Natural killer cell treated with Interleukin-12 subunit alpha and Interleukin-12 subunit beta and Interleukin-15 and Interleukin-18, amount 100 ng/mL, for 72 hours (primary cell): Measurements from ENCODE around the gene MBP. TPM values are rescaled to one million over a fixed set of nuclear protein-coding genes. Genes with fewer than 3 reads are reported as not detected.
"Not testable (repeated sequence)": the region's sequence is repeated elsewhere in the genome, so short reads cannot be mapped to it uniquely, and the experiment has no call there.

Experiments
- ATAC-seq, 2 donors: fragments of 150-1000 bp; cut with Tn5 transposase in 1 of 2; sonication (Bioruptor Pico), chemical (Tn5 transposase) in 1 of 2; 2 replicates each; pipeline ENCODE4 v1.10.0; 2021
- DNase-seq: peaks from one replicate; pipeline ENCODE4 v3.0.0; 2022; ENCODE audit warnings: low spot score
- H3K27ac Mint-ChIP-seq, 2 donors: 1 replicate in 1 of 2; 2 replicates in 1 of 2; pipeline ENCODE4 v1.8.0; 2022; ENCODE audit warnings: mixed read lengths in 2 of 2, mild to moderate bottlenecking in 1 of 2, moderate library complexity in 1 of 2
- H3K27me3 Mint-ChIP-seq, 2 donors: 1 replicate in 1 of 2; 2 replicates in 1 of 2; pipeline ENCODE4 v1.8.0; 2022; ENCODE audit warnings: mixed read lengths in 2 of 2
- H3K36me3 Mint-ChIP-seq: one replicate; pipeline ENCODE4 v1.8.0; 2022; ENCODE audit warnings: mixed read lengths
- H3K4me1 Mint-ChIP-seq, 2 donors: 1 replicate in 1 of 2; 2 replicates in 1 of 2; pipeline ENCODE4 v1.8.0; 2022; ENCODE audit warnings: low read depth in 2 of 2, mixed read lengths in 2 of 2, mild to moderate bottlenecking in 1 of 2
- H3K4me3 Mint-ChIP-seq: one replicate; pipeline ENCODE4 v1.8.0; 2022; ENCODE audit warnings: mixed read lengths
- H3K9me3 Mint-ChIP-seq: 2 replicates; pipeline ENCODE4 v1.8.0; 2022; ENCODE audit warnings: mixed read lengths
- total RNA-seq, 2 donors: library from RNA; stranded (reverse); gene quantifications; one replicate each; pipeline ENCODE4 v1.2.3, GENCODE V29; 2022

Gene MBP
- total RNA-seq, 2 donors from 2014 or later, result 62.5 to 77.6 TPM

DNA sequence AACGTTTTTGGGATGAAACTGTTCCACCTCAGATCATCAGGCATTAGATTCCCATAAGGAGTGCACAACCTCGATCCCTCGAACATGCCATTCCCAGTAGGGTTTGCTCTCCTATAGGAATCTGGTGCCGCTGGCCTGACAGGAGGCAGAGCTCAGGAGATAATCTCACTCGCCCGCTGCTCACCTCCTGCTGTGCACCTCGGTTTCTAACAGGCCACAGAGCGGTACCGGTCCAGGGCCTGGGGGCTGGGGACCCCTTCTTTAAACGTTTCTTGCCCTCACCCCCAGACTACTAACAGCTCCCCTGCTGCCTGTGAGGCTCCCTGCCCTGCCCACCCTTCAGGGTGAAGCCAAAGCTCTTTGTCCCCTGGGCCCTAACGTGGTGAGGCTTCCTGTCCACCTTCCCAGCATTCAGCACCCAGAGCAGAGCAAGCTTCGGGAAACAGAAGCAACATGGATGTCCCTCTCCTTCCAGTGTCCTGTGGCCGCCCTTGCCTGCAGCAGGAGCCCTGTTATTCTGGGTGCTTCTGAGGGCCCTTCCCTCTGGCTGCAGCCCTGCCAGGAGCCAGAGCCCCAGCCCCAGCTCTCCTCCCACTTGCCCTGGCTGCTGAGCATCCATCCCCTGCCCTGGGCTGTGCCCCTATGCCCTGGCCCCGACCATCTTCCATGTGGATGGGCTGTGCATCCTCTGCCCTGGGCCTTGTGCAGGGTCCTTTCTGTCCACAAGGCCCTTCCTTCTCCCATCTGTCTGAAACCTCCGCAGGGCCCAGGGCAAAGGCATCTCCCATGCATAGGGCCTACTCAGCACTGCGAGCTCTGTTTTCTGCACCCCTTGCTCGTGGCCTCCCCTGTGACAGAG, 140.1 kb downstream of the MBP start:
- Mint-ChIP-seq H3K9me3 (no peaks in the 10 kb centered on the region), H3K27ac (no peak overlapping the region), H3K27me3 (no peaks in the 10 kb centered on the region), H3K36me3 (no peaks in the 10 kb centered on the region), H3K4me1 (peaks cover 0 to 21% of the 10 kb centered on the region in 2 donors), H3K4me3 (no peak overlapping the region)
- no peak for ATAC-seq
- DNase-seq, result no peak

DNA sequence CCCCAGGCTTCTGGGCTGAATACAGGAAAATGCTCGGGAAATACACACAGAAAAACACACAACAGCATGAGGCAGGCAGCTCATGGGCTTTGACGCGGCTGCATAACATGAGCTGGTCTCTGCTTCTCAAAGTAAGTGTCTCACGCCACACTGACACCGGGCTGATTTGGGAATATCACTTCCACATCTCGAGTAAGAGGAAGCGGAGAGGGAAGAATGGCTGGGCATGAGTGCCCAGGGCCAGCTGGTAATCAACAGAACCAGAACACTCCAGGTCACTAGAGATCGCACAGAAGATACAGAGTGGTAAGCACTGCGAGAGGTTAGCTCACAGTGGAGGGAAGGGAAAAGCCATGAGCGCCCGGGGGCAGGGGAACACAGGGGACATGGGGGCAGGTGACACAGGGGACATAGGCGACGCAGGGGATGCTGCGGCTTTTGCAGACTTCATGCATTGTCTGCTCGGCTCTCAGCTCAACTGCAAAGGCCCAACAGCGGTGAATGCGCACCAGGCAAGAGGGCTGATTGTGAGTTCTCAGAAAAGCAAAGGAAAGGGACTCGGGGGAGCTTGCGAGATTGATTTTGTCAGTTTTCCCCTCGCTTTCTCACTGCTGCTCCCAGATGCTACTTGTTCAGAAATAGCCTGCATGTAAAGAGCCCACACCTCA, 141.4 kb downstream of the MBP start:
- DNase-seq (no peak), ATAC-seq (no peak)
- Mint-ChIP-seq H3K9me3 (no peaks in the 10 kb centered on the region), H3K27me3 (no peaks in the 10 kb centered on the region), H3K4me3 (no peak overlapping the region), H3K27ac (peak overlapping the region in 1 of 2 donors; percentile 59), H3K36me3 (no peaks in the 10 kb centered on the region), H3K4me1 (peaks cover 0 to 21% of the 10 kb centered on the region in 2 donors)

DNA sequence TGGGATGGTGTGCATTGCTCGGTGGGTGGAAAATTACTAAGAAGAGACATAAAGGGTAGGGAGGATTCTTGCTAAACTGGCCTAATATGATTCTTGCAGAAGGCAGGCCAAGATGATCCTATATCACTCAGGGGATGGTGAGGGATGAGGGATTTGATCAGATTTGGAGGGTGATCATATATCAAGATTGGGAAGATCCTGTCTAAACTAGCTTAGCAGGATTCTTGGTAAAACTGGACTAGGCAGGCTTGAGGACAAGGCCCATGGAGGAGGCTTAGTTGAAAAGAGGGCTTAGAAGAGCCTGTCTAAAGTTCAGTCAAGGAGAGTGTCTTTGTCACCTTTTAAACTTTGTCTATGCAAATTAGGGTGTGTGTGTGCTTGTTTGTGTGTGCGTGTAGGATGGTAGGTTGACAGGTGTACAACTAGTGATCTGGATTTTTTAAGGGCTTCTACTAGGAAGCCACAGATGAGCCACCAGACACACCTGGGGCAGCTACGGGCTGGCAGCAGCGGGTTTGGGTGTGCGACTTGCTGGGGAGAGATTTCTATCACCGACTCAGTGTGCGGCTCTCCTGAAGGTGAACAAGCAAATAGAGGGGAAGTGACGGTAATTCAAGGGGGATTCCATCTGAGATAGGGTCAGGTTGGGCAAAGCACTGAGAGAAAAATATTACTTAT, 142.1 kb downstream of the MBP start:
- ATAC-seq, result not testable (repeated sequence)

DNA sequence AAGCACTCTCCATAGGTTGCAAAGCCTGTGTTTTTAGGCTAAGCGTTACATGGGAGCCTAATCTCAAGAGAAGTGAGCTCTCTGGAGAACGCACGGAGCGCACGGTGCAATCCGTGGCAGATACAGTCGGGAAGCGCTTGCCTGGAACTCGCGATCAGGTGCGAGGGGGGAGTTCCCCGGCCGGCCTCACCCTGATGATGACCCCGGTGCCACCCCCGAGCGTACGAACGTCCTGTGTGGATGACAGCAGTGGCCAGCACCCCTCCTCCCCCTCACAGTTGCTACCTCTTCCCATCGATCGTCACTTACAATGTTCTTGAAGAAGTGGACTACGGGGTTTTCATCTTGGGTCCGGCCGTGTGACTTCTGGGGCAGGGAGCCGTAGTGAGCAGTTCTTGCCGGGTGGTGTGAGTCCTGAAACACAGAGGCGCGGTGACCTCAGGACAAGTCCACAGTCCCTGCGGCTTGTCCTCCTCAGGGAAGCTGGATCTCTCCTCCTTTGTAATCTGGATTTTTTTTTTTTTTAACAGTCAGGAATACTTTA, 142.9 kb downstream of the MBP start:
- H3K4me3 Mint-ChIP-seq, result no peak overlapping the region
- no peaks in the 10 kb centered on the region for H3K36me3 Mint-ChIP-seq
- no peaks in the 10 kb centered on the region for H3K9me3 Mint-ChIP-seq
- ATAC-seq (no peak), DNase-seq (no peak)
- peaks cover 0 to 21% of the 10 kb centered on the region in 2 donors for H3K4me1 Mint-ChIP-seq
- no peaks in the 10 kb centered on the region for H3K27me3 Mint-ChIP-seq
- H3K27ac Mint-ChIP-seq, result no peak overlapping the region

More for the DNA sequence above, 142.1 kb downstream of the MBP start:
- Mint-ChIP-seq H3K27ac (peak overlapping the region in 1 of 2 donors; percentile 59), H3K4me1 (peaks cover 0 to 21% of the 10 kb centered on the region in 2 donors)
- not testable (repeated sequence) for H3K9me3 Mint-ChIP-seq, H3K4me3 Mint-ChIP-seq, H3K27me3 Mint-ChIP-seq, H3K36me3 Mint-ChIP-seq, DNase-seq

DNA sequence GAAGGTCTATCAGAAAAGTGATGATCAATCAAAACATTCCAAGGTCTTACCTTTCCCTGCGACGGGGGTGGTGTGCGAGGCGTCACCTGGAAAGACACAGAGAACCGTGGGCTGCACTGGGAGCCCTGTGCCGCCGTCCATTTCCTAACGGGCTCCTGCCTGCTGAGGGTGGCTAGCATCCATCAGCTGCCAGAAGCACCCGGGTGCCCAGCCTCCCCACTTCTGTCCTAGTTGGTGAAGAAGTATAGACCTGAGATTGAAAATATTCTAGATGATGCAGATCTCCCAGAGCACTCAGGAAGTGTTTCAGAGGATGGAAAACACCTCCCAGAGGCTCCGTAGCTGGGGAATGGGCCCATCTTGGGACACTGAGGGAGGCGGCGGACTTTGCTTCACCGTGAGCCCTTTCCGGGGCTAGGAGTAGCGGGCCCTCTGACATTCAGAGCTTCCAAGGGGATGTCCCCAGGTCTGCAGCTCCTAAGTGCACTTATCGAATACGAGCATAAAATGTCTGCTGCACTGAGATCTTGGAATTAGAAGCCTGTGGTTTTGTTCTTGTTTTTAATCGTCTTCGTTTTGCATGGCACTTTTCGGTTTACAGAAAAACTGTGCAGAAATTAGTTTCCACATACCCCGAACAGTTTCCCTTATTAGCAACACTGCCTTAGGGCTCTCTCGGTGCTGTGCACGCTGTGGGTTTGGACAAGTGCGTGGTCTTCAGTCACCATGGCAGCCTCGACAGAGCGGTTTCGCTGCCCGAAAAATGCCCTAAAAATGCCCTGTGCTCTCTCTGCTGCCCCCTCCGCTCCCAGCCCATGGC, 143.5 kb downstream of the MBP start:
- ATAC-seq (peak in 1 of 2 donors; percentile 45), DNase-seq (peak; percentile 60)
- H3K27ac Mint-ChIP-seq, result no peak overlapping the region
- H3K36me3 Mint-ChIP-seq, result no peaks in the 10 kb centered on the region
- peaks cover 0 to 21% of the 10 kb centered on the region in 2 donors for H3K4me1 Mint-ChIP-seq
- no peaks in the 10 kb centered on the region for H3K27me3 Mint-ChIP-seq
- H3K9me3 Mint-ChIP-seq, result no peaks in the 10 kb centered on the region
- H3K4me3 Mint-ChIP-seq, result peak overlapping the region; percentile 25

DNA sequence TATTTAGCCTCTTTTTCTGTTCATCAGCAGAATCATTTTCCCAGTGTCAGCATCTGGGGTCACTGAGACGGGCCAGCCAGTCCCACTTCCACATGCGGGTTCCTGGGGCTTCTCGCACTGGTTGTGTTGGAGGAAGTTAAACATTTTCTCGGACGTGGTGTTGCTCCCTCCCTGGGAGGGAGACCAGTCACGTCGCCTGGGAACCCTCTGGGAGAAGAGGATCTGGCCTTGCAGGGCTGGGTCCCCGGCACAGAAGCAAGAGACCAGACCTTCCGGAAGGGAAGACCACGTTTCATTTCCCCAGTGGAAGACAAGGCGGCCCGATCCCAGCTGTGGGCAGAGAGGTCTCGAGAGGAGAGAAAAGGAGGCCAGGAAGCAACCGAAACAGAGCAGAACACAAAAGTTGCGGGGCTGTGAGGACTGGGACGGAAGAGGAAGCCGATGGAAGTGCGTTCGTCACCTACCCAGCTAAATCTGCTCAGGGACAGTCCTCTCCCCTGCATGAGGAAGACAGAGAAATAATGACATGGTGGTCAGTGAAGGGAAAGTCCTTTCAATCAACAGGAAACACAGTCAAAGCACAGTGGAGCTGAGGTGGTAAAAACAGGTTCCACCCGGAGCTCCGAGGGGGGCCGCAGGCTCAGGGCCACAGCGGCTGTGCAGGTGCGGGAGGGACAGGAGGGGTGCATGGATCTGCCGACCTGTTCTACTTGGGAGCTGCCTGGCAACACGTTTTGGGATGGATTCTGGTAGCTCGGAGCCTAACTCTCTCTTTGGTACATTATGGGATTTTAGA, 144.4 kb downstream of the MBP start:
- Mint-ChIP-seq H3K9me3 (no peaks in the 10 kb centered on the region), H3K4me3 (peak overlapping the region; percentile 25), H3K4me1 (peaks cover under 1 to 18% of the 10 kb centered on the region in 2 donors), H3K36me3 (no peaks in the 10 kb centered on the region), H3K27ac (no peak overlapping the region), H3K27me3 (no peaks in the 10 kb centered on the region)
- ATAC-seq (no peak), DNase-seq (no peak)

DNA sequence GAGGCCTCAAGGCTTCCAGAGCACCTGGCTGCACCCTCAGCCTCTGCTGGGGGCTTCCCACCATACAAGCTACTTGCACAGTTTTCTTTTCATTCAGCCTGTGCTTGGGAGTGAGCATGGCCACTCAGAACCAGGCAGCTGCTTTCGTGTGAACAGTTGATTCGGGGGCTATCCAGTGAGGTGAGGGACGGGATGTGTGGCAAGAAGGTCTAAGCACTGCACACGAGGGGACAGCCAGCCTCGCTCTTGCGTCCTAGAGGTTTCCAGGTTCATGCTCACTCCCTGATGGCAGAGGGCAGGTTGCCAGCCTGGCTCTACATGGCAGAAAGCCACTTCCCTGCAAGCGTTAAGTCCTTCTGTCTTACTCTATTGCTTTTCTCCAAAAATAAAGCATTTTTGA, 146.2 kb downstream of the MBP start:
- H3K36me3 Mint-ChIP-seq, result no peaks in the 10 kb centered on the region
- ATAC-seq (no peak), DNase-seq (peak; percentile 28)
- no peak overlapping the region for H3K27ac Mint-ChIP-seq
- peaks cover 4 to 17% of the 10 kb centered on the region in 2 donors for H3K4me1 Mint-ChIP-seq
- H3K9me3 Mint-ChIP-seq, result no peaks in the 10 kb centered on the region
- H3K27me3 Mint-ChIP-seq, result no peaks in the 10 kb centered on the region
- no peak overlapping the region for H3K4me3 Mint-ChIP-seq

DNA sequence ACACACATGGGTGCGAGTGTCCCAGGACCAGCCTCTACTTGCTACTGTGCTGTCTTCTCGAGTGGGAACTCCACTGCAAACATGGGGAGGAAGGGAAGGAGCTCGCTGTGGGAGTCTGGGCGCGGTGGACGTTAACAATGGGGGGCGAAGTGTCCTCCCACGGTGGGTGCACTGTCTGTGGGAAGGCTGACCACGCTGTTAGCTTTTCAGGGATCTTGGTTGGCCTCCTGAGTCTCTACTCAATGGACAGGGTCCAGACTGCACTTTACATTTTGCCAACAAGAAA, 146.7 kb downstream of the MBP start:
- Mint-ChIP-seq H3K4me3 (no peak overlapping the region), H3K9me3 (no peaks in the 10 kb centered on the region), H3K4me1 (peaks cover 4 to 14% of the 10 kb centered on the region in 2 donors), H3K27me3 (no peaks in the 10 kb centered on the region), H3K36me3 (no peaks in the 10 kb centered on the region), H3K27ac (no peak overlapping the region)
- no peak for ATAC-seq
- DNase-seq, result no peak

DNA sequence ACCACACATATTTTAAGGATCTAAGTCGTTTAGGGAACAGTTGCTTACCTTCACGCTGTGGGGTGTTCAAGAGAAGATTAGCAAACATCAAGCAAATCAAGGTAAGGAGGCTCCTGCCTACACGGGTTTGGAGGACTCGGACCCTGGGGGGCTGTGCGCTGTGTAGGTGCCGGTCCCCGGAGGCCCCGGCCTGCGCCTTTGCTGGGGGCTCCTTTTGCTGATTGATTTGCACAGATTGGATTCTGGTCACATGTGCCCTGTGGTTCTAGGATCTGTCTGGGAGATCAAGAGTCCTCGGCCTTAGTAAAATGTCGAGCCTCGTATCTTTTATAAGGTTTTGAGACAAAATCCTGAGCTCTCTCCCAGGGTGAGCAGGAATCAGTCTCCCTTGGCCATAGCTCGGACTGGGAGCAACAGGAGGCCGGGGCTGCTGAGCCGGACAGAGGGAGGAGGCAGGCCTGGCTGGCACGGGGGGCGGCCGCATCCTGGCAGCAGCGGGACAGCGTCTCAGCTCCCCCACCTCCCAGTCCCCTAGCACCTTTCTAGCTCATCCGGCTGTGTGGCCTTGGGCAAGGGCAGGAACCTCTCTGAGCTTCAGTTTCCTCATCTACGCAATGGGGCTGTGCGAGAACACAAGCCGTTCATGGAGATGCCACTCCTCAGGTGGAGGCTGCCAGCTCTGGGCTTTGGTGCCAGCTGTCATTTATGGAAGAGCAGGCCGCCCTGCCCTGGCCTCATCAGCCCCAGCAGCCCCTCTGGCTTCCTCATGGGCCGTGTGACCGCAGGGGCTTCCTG, 147.2 kb downstream of the MBP start:
- Mint-ChIP-seq H3K27ac (no peak overlapping the region), H3K9me3 (no peaks in the 10 kb centered on the region), H3K4me3 (no peak overlapping the region), H3K36me3 (no peaks in the 10 kb centered on the region), H3K27me3 (no peaks in the 10 kb centered on the region), H3K4me1 (peaks cover 4 to 9% of the 10 kb centered on the region in 2 donors)
- DNase-seq (no peak), ATAC-seq (no peak)

DNA sequence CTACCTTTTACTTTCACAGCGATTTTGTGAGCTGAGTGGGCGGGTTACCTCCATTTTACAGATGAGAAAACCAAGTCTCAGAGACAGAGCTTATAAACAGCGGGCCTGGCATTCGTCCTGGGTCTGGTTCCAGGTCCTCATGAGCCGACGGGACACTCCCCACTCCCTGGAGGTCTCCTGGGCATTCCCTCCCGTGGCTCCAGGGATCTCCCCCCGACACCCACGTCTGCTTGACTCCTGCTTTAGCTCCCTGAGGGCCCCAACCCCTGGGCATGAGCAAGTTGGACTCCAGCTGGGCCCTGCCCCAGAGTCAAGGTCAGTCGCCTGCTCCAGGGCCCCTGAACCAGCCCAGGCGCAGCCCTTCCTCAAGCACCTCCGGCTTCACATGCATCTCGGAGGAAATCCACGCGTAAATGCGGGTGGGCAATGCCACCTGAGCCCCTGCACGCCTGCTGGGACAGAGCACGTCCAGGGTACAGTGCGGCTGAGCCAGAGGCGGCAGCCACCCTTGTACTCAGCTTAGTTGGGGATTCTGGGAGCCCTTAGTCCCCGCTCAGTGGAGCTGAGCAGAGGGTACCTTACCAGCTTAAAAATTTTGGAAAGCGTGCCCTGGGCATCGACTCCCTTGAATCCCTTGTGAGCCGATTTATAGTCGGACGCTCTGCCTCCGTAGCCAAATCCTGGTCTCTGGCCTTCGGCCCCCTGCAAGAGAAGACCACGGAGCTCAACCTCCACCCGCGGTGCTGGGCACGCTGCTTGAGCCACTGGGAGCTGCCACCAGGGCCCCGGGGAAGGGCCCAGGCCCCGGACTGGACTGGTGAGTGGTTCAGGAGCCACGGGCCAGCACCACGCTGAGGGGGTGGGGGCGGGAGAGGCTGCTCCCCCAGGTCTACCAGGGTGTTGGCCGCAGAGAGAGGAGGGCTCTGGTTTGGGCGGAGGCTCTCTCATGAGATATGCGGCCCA, 148.1 kb downstream of the MBP start:
- Mint-ChIP-seq H3K36me3 (no peaks in the 10 kb centered on the region), H3K27me3 (no peaks in the 10 kb centered on the region), H3K9me3 (no peaks in the 10 kb centered on the region), H3K4me1 (peaks cover 4 to 5% of the 10 kb centered on the region in 2 donors), H3K27ac (no peak overlapping the region), H3K4me3 (no peak overlapping the region)
- DNase-seq (peak; percentile 59), ATAC-seq (no peak)

DNA sequence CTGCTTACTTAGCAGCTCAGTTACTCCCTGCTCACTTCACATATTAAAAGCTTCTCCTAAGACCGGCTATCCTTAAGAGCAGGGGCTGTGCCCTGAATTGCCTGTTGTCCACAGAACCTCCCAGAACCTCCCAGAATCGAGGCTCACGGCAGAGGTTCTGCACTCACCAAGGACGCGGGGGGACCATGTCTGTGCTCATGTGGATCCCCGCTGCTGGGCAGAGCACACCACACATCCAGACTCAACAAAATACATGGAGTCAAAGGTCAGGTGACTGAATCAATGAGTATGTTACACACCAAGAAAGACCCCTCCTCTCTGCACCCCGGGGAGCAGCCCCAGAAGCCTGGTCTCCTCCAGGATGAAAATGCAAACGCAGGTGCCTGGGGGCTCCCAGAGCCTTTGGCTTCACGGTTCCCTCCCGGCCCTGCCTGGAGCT, 149.0 kb downstream of the MBP start:
- Mint-ChIP-seq H3K27ac (no peak overlapping the region), H3K9me3 (no peaks in the 10 kb centered on the region), H3K27me3 (no peaks in the 10 kb centered on the region), H3K36me3 (peaks cover 5% of the 10 kb centered on the region), H3K4me3 (no peak overlapping the region), H3K4me1 (peaks cover 4 to 5% of the 10 kb centered on the region in 2 donors)
- peak in 1 of 2 donors; percentile 34 for ATAC-seq
- peak; percentile 42 for DNase-seq
